MM.1S (cell line): ENCODE measurements around the gene ISX.

Experiments
- EZH2 ChIP-seq: fragments of 300-600 bp; sonication (generic); optimal IDR thresholded peaks from 2 replicates; pipeline ENCODE3; 2017; ENCODE audit warnings: low read depth, mild to moderate bottlenecking, antibody characterized with exemption, low read length, mixed read lengths
- EZH2phosphoT487 ChIP-seq: fragments of 300-600 bp; sonication (generic); IDR thresholded peaks from 2 replicates; pipeline ENCODE4 v1.6.1; 2018; ENCODE audit warnings: antibody characterized with exemption, low read length
- TF ChIP-seq, protein P1 (sequence below): fragments of 300-600 bp; sonication (generic); IDR thresholded peaks from 2 replicates; pipeline ENCODE4 v1.5.1; 2016; ENCODE audit warnings: antibody characterized with exemption, low read length, mixed read lengths

DNA sequence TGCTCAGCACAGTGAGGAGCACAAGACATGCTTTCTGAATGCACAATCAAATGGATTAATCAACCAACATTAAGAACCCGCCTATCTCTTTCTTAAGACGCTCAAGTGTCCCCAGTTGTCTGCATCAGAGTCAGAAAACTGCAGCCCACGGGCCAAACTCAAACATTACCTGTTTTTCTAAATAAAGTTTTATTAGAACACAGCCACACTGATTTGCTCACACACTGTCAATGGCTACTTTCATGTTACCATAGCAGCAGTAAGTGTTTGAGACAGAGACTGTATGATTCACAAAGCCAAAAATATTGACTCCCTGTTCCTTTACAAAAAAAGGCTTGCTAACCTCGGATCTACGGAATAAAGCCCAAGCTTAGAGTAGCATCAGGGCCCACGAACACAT lies 49.0 kb upstream of the ISX start:
- TF ChIP-seq, protein P1, sequence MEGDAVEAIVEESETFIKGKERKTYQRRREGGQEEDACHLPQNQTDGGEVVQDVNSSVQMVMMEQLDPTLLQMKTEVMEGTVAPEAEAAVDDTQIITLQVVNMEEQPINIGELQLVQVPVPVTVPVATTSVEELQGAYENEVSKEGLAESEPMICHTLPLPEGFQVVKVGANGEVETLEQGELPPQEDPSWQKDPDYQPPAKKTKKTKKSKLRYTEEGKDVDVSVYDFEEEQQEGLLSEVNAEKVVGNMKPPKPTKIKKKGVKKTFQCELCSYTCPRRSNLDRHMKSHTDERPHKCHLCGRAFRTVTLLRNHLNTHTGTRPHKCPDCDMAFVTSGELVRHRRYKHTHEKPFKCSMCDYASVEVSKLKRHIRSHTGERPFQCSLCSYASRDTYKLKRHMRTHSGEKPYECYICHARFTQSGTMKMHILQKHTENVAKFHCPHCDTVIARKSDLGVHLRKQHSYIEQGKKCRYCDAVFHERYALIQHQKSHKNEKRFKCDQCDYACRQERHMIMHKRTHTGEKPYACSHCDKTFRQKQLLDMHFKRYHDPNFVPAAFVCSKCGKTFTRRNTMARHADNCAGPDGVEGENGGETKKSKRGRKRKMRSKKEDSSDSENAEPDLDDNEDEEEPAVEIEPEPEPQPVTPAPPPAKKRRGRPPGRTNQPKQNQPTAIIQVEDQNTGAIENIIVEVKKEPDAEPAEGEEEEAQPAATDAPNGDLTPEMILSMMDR = no peak
- TF ChIP-seq EZH2 (no peak), EZH2phosphoT487 (no peak)
